NCI-H2029 treated with DMSO at 0.1 percent for 48 hours (cell line): ENCODE data around the gene FHOD3.
"Not testable (repeated sequence)": the region's sequence is repeated elsewhere in the genome, so short reads cannot be mapped to it uniquely, and the experiment has no call there.

Experiments
- DNase-seq: peaks from one replicate; lab custom pipeline; 2025; lab: John Stamatoyannopoulos, UW

The FHOD3 gene

DNA sequence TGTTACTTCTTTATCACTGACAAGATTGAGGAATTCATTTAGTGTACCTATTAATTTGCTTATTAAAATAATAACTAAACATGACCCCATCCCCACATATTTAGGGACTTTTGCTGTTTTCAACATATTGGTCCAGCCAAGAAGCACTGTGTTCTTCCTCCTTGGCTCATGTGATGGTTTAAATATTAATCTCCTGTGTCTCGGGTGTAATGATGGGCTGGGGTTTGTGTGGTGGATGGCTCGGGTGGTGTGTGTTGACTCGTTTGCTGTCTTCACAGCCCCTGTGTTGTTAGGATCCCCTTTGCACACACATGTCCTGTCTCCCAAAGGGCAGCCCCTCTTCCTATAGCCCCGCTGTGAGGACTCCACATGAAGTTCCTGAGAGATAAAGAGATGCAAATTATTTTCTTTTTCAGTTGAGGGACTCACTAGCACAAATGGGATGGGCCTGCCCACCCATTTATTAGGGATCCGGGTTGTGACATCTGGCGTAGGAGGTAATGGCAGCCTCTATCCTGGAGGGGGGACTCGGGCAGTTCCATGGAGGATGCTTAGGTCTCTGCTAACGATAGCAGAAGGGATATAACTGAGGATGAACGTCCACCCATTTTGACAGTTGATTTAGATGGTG, 53.4 kb downstream of the FHOD3 start:
- no peak for DNase-seq

DNA sequence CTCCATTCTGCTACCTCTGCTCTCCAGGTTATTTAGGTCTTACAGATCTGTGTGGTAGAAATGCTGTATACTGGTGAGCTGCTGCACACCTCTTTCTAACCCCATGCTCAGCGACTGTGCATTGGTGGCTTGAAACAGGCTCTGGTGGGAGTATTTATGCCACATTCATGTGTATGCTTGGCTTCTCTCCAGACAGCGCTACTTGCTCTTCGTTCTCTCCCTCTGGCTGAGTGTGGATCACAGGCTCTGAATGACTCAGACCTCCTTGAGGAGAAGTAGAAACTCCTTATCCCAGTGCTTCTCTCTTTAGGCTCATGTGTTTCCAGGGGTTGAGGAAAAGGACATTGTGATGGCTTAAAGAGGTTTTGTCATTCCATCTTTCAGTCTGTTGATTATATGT, 54.9 kb downstream of the FHOD3 start:
- DNase-seq: no peak

DNA sequence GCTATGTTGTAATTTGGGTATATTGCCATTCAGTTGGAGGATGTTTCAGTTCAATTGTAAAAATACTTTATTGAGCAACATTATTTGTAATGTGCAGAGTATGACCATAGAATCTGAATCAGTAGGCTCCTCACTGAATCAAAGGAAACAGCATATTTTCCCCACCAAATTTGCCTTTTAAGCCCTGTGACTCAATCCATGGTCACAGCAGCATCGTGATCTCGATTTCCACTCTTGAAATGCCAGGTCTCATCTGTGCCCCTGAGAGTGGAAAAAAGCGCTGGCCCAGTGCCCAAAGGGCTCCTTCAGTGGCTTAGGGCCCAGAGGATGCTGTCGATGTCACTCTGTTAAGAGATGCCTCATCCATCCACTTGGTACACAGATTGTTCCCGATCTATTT, 57.5 kb downstream of the FHOD3 start:
- DNase-seq: no peak

DNA sequence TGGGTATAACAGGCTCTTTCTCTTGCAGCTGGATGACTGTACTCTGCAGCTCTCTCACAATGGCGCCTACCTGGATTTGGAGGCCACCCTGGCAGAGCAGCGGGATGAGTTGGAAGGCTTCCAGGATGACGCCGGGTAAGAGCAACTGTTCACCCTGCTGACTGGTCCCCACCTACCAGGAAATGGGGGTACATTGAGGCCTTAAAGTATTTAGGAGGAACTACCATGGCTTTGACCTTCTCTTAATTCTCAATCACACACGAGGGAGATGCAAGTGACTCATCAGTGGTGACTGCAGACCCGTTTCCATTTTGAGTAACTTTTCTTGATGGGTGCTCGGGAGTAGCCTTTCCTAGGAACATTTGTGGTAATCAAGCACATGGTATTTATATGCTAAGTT, 58.0 kb downstream of the FHOD3 start:
- no peak for DNase-seq

DNA sequence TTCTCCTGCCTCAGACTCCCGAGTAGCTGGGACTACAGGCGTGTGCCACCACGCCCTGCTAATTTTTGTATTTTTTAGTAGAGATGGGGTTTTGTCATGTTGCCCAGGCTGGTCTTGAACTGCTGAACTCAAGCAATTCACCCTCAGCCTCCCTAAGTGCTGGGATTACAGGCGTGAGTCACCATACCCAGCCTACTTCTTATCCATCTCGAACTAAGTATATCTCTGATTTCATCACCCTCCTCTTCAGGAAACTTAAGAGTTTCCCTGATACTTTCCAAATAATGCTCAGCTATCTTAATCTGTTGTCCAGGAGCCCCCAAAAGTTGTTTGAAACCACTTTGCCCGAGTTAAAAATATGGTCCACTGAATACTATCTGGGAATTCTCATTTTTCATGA, 59.2 kb downstream of the FHOD3 start:
- not testable (repeated sequence) for DNase-seq

DNA sequence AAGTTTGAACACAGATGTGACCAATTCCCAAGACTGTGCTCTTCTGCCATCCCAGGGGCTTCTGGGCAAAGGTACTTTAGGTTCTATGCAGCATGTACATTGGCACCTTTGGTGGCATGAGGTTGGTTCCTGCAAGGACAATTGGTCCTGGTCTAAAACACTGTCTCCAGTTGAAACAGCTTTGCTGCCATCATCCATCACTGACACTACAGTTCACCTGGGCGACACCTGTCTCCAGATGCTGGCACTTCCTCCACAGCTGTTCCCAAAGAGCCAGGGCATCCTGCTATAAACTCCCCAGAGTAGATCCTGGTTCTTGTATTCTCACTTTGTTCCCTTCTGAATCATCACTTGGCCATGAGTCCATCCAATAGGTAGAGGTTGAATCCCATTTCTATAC, 60.6 kb downstream of the FHOD3 start:
- DNase-seq: no peak

DNA sequence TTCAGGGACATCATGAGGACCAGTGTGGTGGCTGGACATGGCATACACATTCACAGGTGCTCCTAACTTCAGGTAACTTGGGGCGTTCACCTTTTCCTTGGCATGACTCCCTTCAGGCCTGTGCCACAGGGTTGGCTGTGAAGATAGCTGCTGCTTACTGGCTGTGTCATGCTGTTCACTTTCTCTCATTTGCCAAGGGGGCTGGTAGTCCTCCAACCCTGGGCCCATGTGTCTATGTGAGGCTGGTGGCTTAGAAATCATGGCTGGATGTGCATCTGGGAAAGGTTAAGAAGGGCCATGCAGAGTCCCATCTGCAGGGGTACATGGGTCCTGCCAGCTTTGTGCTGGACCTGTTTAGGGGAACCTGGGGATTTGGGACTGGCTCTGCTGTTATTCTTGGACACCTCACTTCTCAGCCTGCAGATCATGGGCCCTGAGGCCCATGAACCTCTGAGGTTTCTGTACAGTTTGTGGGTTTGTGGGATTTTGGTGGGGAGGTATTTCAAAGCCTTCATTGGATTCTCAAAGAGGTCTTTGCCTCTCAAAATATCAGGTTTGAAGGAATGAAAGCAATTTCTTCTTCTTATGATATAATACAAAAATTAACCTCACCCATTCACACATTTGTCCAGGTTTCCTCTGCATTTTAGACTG, 62.9 kb downstream of the FHOD3 start:
- no peak for DNase-seq

DNA sequence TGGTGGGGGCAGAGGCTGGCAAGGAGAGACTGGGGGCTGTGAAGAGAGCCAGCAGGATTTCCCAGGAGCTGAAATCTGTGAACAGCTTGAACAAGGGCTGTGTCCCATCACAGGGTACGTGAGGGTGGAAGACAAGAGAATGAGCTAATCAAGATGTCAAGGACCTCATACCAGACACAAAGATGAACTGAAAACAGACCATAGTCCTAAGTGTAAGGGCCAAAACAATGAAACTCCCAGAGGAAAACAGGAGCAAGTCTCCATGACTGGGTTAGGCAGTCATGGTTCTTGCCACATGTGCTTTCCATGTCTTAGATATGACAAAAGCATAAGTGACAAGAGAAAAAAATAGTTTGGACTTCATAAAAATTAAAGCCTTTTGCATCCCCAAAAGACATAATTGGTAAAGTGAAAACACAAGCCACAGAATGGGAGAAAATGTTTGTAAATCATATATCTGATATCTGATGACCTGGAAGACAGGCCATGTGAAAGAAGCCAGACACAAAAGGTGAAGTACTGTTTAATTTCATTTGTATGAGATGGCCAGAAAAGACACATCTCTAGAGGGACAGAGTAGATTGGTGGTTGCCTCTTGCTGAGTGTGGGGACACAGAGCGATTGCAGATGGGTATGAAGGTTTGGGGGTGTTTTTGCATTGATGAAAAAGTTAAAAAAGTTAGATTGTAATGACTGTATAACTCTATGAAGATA, 67.6 kb downstream of the FHOD3 start:
- DNase-seq: no peak

DNA sequence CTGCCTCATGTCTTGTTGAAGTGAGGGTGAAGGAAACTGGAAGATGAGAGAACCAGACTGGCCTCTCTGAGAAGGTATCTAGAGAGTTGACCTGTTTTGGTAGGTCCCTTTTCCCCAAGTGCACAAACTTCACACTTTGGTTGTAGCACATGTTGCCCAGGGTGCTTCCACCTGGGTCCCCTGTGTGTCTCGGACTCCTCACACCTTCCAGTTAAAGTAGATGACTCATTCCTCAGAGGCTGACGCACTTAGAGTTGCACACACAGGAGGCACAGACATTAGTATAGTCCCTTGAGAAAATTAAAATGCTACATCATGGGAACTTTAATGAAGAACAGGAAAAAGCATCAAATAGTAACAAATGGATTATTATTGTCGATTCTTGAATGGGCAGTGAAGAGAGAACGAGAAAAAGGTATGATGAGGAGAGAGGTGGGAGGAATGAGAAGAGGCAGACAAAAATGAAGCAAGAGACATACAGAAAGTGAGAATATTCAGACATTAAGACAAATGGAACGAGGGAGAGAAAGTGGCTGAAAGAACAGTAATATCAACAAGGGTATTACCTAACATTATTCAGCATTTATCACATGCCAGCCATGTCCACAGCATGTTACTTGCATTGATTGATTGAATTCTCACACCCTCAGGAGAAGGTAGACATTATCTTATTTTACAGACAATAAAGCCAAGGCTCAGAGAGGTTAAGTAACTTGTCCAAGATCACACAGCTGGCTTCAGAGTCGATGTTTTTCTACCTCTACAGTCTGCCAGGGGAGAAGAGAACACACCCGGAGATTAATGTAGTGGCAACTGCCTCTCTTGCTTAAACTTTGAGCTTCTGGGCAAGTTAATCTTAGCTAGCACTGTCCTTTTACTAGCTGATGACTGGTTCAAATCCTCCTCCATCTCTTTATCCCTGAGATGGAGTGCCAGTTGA, 68.6 kb downstream of the FHOD3 start:
- no peak for DNase-seq

DNA sequence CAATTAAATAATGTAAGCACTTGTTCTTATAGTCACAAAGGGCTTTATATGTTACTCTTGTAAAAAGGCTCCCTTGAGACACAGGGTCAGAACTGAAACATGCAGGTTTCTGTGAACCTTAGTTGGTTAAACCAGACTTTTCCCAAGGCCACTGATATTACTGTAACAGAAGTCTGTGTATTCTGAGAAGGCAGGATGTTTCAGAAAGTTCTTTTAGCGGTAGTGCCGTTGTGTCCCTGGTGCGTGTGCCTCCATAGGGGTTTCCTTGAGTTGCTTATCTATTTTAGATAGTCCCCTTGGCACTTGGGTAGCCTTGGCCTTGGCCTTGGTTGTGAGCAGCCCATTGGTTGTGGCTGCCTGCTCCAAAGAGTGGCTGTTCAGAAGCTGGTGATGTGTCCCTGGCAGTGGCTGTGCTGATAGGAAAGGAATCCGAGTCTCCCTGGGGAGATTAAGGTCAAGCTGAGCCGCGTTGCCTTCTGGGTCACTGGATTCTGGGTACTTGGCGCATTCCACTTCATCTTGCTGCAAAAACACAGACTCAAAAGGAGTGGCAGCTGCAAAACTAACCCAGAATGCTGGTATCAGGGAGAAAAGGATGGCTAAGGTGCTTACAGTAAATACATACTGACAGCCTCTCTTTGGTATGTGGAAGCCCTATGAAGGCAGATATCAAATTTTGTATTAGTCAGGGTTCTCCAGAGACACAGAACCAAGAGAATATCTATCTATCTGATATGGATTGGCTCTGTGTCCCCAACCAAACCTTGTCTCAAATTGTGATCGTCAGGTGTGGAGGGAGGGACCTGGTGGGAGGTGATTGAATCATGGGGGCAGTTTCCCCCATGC, 69.7 kb downstream of the FHOD3 start:
- no peak for DNase-seq

DNA sequence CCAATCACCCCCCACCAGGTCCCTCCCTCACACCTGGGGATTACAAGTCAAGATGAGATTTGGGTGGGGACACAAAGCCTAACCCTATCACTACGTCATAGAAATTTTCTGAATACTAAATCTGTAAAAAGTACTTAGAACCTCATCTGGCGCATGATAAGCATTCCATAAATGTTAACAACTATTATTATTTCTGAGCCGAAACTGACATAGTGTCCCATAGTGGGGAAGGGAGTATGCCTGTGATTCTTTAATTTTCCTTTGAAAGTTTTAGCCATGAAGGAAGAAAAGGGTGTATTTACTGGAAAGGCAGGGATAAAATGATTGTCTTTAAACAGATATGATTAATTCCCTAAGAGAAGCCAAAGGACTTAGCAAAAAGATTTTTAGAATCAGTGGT, 71.4 kb downstream of the FHOD3 start:
- DNase-seq: no peak

DNA sequence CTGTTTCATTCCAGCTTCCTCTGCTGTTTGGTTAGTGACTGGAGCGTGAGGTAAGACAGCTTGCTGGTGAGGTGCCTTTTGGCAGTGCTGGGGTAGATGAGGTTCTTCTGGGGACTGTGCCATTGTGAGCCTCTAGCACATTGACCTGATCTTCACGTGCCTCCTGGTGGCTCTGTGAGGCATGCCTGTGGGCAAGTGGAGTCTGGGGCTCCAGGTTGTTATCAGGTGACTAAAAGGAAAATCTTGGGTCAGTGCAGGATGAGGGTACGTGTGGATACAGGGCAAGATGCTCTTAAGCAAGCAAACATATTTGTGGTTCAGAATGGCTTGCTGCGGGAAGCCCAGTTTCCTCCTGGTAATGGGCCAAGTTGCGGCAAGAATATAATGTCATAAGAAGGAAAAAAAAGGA, 75.4 kb downstream of the FHOD3 start:
- no peak for DNase-seq

DNA sequence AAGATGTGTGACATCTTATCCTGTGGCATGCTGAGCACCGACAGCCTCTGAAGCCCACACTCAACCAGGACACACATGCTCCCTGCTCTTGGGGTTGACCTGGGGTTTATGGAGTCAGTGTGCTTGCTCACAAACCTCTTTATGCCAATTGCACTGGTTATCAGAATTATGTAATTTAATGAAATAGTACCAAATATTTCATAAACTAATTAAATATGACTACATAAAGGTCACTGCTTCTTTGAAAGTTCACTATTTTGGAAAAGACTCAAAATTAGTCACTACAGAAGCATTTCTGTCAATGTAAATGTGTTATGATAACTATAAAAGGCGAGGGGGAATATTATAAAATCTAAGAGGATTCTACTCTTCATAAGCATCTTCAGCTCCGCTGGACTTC, 76.7 kb downstream of the FHOD3 start:
- DNase-seq: no peak

DNA sequence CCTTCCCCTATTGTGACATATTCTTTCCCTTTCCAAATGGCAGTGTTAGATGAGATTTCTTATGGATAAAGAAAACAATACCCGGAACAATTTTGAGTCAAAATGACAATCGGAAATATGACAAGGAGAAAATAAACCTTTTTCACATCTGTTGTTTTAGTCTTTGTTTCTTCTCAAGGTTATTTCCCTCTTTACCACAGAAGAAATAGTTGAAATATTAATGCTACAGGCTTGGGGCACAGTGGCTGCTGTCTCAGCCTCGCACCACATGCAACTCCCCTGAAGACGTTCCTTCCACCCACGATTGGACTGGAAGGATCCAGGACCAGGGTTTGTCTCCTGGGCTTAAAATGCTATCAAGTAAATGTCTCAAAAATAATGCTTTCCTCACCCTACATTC, 77.6 kb downstream of the FHOD3 start:
- DNase-seq: no peak

DNA sequence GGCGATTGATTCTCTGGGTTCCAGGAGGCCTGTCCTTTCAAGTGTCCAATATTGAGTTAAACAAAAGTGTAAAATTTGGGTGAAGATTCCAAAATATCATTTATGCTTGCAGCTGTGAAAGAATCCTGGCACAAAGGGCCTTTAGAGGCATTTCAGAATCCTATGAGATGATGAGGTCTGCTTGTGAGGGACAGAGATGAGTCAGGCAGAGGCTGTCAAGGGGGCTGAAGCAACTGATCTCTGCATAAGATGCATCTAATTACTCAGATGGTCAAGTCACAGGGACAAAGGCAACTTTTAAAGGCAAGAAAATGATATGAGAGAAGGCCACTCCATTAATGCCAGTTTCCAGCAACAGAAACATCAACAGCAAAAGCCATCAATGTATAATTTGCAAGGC, 78.8 kb downstream of the FHOD3 start:
- no peak for DNase-seq

DNA sequence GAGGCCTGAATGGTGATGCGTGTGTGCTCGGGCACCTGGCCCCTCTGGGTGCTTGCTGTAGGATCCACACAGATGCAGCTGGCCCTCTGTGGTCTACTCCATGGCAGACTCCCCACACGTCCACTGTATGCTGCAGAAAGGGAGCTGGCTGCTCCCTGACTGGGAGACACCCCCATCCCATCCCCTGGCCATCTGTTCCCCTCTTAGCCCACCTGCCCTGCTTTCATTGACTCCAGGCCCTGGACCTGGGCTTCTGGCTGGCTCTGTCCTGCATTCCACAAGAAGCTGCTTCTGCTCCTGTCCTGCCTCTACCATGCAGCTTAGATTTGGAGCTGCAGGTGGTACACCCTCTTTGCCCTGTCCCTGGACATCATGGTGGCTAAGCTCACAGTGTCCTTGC, 80.1 kb downstream of the FHOD3 start:
- DNase-seq: no peak

DNA sequence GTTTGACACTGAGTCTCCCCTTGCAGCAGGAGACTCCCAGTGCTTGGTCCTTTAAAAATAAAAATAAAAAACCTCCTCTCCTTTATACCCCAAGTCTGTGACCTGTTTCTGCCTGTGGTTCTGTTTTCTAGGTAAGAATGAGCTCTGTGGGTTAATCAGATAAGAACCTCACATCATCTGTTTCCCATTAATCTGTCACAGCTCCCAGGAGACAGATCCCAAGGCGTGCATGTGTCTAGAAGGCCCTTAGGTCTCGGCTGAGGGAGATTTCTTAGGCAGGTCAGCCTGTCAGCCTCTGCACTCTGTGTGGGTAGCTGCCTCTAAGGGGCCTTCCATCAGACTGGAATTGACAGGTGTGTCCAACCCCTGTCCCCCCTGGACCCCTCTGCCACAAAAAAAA, 80.7 kb downstream of the FHOD3 start:
- no peak for DNase-seq

DNA sequence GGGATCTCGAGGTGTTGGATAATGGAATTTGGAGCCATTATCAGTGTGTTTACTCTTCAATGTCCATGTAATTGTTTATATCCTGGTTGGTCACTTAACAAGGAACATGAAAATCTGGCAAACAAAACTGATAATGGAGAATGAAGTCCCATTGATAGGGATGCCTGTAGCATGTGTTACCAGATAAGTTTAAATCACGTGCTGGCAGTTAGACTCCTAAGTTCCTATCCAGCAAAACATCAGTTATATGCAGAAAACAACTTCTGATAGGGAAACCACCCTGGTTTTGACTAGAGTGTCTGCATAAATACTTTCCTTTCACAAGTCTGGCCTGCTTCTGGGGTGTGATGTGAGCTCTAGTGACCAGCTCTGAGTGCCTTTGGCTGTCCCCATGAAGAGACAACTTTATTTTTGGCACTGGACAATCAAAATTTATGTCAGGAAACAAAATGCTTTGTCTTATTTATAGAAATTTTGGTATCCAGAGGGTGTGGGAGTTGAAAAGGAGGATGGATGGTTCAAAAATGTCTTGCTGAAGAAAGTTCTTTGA, 82.0 kb downstream of the FHOD3 start:
- DNase-seq: no peak

DNA sequence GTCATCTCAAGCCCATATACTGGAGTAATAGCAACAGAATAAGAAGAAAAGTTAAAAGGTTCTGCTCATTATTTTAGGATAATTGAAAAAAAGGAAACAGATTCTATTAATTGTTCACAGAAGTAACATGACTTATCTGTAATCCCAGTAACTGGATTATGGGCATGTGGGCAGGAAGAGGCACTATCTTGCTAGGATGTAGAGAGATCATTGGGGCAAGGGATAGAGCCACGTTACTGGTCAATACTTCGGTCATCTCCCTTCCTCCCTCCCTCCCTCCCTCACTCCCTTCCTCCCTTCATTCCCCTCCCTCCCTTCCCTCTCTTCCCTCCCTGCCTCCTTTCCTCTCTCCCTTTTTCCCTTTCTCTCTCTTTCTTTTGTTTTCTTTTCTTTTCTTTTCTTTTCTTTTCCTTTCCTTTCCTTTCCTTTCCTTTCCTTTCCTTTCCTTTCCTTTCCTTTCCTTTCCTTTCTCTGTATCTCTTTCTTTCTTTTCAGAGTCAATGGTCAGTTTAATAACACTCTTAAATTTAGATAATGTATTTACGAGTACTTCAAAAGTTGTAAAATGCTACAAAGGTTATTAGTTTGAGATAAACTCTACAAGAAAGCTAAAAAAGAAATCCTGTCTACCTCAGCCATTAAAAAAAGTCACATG, 82.8 kb downstream of the FHOD3 start:
- DNase-seq: no peak

DNA sequence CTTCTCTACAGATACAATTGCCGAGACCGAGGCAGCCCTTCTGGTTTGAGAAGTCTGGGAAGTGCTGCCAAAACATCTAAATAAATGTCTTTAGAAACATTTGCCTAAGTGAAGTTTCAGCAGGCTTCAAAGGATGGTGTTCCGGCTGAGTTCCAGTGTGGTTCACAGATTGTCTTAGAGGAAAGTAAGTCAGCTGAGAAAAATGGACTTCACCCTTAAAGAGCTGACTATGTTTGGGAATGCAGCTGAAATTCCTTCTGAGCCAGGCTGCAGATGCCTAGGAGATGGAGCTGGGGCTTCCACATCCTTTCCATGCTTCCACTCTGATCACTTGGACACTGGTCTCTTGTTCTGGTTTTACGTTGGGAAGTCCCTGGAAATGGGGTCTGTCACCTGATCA, 83.6 kb downstream of the FHOD3 start:
- DNase-seq: no peak

DNA sequence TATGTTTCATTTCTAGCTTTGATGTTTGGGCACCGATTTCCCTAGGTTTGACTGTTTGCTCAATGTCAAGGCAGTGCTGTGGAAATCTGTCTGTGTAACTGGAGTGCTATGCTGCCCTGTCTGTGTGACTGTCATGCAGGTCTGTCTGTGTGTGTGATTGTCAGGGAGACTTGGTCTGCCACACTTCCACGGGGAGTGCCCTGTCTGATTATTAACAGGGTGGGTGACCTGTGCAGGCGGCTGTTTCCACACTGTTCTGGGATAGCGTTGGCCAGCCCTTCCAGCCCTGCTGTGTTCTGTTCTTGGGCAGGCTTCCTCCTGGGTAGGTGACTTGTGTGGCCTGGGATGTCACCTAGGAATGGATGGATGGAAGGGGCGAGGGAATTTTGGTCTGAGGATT, 85.3 kb downstream of the FHOD3 start:
- no peak for DNase-seq
